ENCODE measurements around the gene ABHD6.
"Not testable (repeated sequence)": the region's sequence is repeated elsewhere in the genome, so short reads cannot be mapped to it uniquely, and the experiment has no call there.

ABHD6 gene, protein sequence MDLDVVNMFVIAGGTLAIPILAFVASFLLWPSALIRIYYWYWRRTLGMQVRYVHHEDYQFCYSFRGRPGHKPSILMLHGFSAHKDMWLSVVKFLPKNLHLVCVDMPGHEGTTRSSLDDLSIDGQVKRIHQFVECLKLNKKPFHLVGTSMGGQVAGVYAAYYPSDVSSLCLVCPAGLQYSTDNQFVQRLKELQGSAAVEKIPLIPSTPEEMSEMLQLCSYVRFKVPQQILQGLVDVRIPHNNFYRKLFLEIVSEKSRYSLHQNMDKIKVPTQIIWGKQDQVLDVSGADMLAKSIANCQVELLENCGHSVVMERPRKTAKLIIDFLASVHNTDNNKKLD

GRCh38 chr3:58237238-58237940, at the start of gene ABHD6:
Gene ABHD6, plus strand, starts transcription at chr3:58237792. Its CDS starts 18,795 bp downstream, at chr3:58256587.
- FAIRE-seq, result no peak

GRCh38 chr3:58188173-58188564, 49.4 kb upstream of the ABHD6 start:
- FAIRE-seq, result no peak

GRCh38 chr3:58188921-58189451, 48.6 kb upstream of the ABHD6 start:
- FAIRE-seq, result no peak

- no peak for FAIRE-seq
Observed at GRCh38 chr3:58189691-58190090, 47.9 kb upstream of the ABHD6 start.

GRCh38 chr3:58190291-58190690, 47.3 kb upstream of the ABHD6 start:
- no peak for FAIRE-seq

DNA sequence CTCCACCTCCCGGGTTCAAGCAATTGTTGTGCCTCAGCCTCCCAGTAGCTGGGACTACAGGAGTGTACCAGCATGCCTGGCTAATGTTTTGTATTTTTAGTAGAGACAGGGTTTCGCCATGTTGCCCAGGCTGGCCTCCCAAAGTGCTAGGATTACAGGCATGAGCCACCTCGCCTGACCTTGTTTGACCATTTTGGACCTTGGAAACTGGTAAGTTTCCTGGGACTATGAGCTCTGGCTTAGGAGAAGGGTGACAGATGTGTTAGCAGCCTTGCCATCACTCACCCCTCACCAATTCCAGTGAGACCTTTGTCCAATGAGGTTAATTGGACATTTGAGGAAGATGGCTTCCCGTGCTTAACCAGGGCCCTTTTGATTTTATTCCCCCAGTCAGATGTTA, 46.7 kb upstream of the ABHD6 start:
- no peak for FAIRE-seq

- FAIRE-seq, result no peak
Observed at GRCh38 chr3:58191361-58191991, 46.1 kb upstream of the ABHD6 start.

DNA sequence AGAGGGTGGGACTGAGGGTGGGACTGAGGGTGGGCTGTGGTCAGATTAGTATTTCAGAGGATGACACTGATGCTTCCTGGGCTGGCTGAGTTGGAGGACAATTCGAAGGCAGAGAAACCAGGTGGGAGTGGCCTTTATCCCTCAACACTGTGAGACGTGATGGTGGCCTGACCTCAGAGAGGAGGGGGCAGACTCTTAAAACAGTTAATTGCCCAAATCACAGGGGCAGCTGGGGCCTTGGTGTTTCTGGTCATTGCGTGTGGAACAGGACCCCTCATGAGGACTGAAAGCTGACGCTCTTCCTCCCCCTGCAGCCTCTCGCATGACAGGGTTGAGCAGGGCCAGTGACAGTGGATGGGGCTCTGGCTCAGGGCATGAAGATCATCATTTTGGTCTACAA, 45.5 kb upstream of the ABHD6 start:
- no peak for FAIRE-seq

DNA sequence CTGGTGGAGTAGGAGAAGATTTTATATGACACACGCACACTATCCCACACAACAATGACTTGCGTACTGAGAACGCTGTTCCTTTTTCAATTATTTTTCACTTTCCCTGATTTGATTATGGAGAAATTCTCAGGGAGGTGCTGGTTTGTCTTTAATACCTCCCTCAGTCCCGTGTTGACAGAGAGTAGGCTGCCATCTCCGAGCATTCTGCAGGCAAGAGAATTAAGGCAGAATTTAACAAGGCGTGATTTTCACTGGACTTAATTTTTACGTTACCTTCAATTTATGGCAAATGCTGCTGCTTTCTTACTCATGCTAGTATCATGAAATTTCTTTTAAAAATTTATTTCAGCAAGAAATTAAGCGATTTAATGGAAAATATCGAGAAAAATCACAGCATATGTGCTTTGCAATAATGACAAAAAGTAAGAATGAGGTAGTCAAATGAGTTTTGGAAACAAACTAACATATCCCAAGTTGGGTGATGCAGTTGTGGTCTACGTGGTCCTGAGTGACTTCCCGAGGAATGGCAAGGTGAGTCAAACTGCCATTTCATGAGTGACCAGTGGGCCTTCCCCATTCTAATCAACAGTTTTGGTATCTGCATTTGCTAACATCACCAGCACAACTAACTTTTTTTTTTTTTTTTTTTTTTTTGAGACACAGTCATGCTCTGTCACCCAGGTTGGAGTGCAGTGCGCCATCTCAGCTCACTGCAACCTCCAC, 43.7 kb upstream of the ABHD6 start:
- FAIRE-seq, result no peak

- no peak for FAIRE-seq
Observed at GRCh38 chr3:58197588-58197987, 40.0 kb upstream of the ABHD6 start.

GRCh38 chr3:58198362-58198761, 39.2 kb upstream of the ABHD6 start:
- FAIRE-seq, result no peak

GRCh38 chr3:58198804-58199203, 38.8 kb upstream of the ABHD6 start:
- FAIRE-seq, result no peak

DNA sequence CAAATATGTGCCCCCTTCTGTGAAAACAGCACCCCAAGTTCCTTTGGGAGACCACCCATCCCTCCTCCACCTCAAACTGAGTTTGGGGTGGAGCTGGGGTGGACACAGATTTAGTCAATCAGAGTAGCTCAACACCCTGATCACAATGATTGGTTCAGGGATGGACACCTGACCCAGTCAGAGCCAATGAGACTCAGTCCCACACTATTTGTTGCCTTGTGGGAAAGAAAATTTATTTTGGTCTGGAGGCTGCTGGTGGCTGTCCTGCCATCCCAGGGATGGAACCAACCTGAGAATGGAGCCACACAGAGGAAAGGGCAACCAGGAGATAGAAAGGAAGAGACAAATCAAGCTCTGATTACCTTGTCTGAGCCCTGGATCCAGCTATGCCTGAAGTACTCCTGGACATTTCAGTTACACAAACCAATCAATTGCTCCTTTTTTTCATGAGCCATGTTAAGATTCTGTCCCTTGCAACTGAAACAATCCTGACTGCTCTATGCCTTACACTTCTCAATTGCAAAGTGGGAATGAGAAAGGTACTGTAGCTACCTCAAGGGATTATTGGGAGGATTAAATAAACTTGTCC, 37.4 kb upstream of the ABHD6 start:
- no peak for FAIRE-seq

- FAIRE-seq, result no peak
Observed at GRCh38 chr3:58200846-58201355, 36.7 kb upstream of the ABHD6 start.

- FAIRE-seq, result not testable (repeated sequence)
Observed at GRCh38 chr3:58201451-58201850, 36.1 kb upstream of the ABHD6 start.

GRCh38 chr3:58202917-58203360, 34.7 kb upstream of the ABHD6 start:
- FAIRE-seq, result no peak

GRCh38 chr3:58203541-58203940, 34.1 kb upstream of the ABHD6 start:
- FAIRE-seq, result no peak

DNA sequence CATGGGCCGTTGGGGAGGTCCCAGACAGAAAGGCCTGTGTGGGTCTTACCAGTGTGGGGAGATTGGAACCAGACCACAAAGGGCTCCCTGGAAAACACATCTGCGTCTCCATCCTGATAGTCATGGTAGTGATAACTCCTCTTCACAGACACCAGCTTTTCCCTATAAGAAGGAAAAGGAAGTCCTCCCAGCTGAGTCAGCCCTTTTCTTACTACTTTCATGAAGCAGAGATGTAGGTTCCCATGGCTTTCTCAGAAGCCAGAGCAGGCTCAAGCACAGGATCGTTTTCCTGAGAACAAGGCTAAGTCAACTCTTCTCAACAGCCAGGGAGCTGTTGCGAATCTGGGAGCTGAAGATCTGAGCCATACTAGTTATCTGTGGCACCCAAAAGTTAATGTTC, 32.9 kb upstream of the ABHD6 start:
- no peak for FAIRE-seq

DNA sequence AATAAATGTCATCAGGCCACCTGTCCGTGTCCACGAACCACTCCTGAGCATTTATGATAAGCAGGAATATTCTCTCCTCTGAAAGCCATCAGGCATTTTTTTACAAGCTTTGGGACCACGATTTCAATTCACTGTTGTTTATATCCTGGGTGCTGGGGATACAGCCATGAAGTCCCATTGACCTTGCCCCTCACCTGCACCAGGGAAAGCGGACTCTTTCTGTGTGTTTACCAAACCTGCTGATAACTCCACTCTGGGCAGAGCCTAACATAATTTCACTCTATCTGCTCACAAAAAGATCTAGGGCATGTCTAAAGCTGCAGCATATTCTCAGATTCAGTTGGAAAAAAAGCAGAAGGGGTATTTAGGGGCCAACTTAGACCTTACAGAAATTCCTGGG, 31.6 kb upstream of the ABHD6 start:
- FAIRE-seq, result no peak

DNA sequence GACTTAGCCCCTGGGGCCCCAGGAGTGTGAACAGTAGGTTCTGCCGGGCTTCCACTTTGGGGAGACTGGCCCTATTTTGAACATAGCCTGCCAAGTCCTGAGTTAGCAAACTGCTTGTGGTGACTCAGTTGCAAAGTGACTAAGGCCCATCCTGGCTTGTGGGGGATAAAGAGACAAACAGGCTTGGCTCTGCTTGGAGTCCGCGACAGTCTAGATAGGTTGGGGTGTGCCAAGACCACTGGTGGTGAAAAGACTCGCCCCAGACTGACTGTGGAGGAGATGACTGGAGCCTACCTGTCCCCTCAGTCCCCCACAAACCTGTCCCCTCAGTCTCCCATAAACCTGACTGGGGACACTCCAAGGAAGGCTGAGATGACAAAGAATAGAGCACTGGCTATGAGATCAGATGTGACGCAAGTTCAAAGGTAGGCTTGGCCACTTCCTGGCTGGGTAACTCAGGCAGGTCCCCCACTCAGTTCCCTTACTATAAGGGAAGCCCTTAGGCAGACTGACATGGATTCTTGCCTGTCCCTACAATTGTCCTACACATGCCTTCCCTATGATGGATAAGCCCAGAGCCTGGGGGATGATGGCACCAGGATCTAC, 31.1 kb upstream of the ABHD6 start:
- no peak for FAIRE-seq

GRCh38 chr3:58207954-58208353, 29.6 kb upstream of the ABHD6 start:
- FAIRE-seq, result no peak

DNA sequence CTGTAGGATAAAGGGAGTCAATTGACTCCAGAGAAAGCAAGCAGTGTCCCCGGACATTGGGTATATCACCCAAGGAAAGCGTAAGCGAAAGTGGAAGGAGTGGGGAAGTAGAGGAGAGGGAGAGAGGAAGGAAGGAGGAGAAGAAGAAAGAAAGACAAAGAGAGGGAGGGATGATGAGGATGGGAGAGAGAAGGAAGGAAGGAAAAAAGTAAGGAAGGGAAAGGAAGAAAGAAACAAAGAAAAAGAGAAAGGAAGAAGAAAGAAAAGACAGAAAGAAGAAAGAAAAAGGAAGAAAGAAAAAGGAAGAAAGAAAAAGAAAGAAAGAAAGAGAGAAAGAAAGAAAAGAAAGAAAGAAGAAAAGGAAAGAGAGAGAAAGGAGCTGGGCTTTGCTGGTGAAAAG, 27.7 kb upstream of the ABHD6 start:
- FAIRE-seq, result no peak

All from colon (tissue), 2 donors.